B cell (primary cell): ENCODE measurements around the gene TTC38. TPM values are rescaled to one million over a fixed set of nuclear protein-coding genes. Genes with fewer than 3 reads are reported as not detected.

Experiments used
- ATAC-seq: fragments of 200-7000 bp; cut with Tn5 transposase; one replicate; pipeline ENCODE4 v1.10.0; 2021; ENCODE audit warnings: low read depth, mild to moderate bottlenecking, moderate number of reproducible peaks, moderate library complexity
- CTCF ChIA-PET: fragments of 350-600 bp; sonication (Branson Sonifier 250); formaldehyde crosslinking; loops from one replicate; lab custom pipeline; 2021; ENCODE audit warnings: antibody characterized with exemption, inconsistent platforms; lab: Charles Lee
- POLR2A ChIA-PET: fragments of 350-600 bp; sonication (Branson Sonifier 250); formaldehyde crosslinking; loops from one replicate; lab custom pipeline; 2021; ENCODE audit warnings: antibody characterized with exemption; lab: Charles Lee
- DNase-seq: peaks from one replicate; pipeline ENCODE4 v3.0.0; 2013
- H2AFZ ChIP-seq: 2 replicates; pipeline ENCODE4 v1.6.1; 2012; ENCODE audit warnings: mild to moderate bottlenecking, low read depth, low read length; ENCODE audit not compliant: insufficient read depth, poor library complexity, severe bottlenecking
- H3K27ac ChIP-seq, 2 donors: 1 replicate in 1 of 2; 2 replicates in 1 of 2; pipeline ENCODE4 v1.5.1; 2012 to 2013; ENCODE audit warnings: low read length in 2 of 2, mild to moderate bottlenecking in 2 of 2, moderate library complexity in 1 of 2
- H3K27me3 ChIP-seq, 4 experiments: fragments of 200-600 bp in 1 of 4; sonication (generic) in 1 of 4; replicated peaks in 1 of 4; 1 replicate in 2 of 4; 2 replicates in 2 of 4; pipeline versions ENCODE4 v1.6.1 to v1.7.0; 2013 to 2016; ENCODE audit warnings: low read length in 3 of 4, mild to moderate bottlenecking in 2 of 4, mixed read lengths in 1 of 4, moderate library complexity in 1 of 4; ENCODE audit not compliant: insufficient read depth in 4 of 4, control insufficient read depth in 3 of 4; ENCODE audit errors: control extremely low read depth in 1 of 4
- H3K36me3 ChIP-seq, 2 experiments: replicated peaks in 1 of 2; 1 replicate in 1 of 2; 2 replicates in 1 of 2; pipeline versions ENCODE4 v1.6.1 to v1.7.1; 2013; ENCODE audit warnings: low read length in 1 of 2; ENCODE audit not compliant: insufficient read depth in 2 of 2, control insufficient read depth in 1 of 2; ENCODE audit errors: control extremely low read depth in 1 of 2, extremely low read depth in 1 of 2
- H3K4me1 ChIP-seq, 2 donors: fragments of 200-600 bp in 1 of 2; sonication (generic) in 1 of 2; 1 replicate in 1 of 2; 2 replicates in 1 of 2; pipeline versions ENCODE4 v1.5.1 to v1.6.1; 2013 to 2017; ENCODE audit warnings: low read length in 2 of 2; ENCODE audit not compliant: control insufficient read depth in 2 of 2, insufficient read depth in 2 of 2
- H3K4me2 ChIP-seq: replicated peaks from 2 replicates; pipeline ENCODE3; 2012; ENCODE audit warnings: mild to moderate bottlenecking, low read depth, low read length; ENCODE audit not compliant: poor library complexity, severe bottlenecking
- H3K4me3 ChIP-seq, 5 experiments: fragments of 200-600 bp in 1 of 5; sonication (generic) in 1 of 5; 1 replicate in 3 of 5; 2 replicates in 2 of 5; pipeline versions ENCODE4 v1.5.1 to v1.7.0; 2011 to 2016; ENCODE audit warnings: low read length in 4 of 5, mild to moderate bottlenecking in 4 of 5, low read depth in 2 of 5, control low read depth in 1 of 5, moderate library complexity in 1 of 5; ENCODE audit not compliant: insufficient read depth in 1 of 5; ENCODE audit errors: control extremely low read depth in 1 of 5, extremely low read depth in 1 of 5
- H3K79me2 ChIP-seq: fragments of 200-600 bp; sonication (generic); one replicate; pipeline ENCODE4 v1.6.0; 2016; ENCODE audit warnings: low read length; ENCODE audit not compliant: control insufficient read depth, insufficient read depth
- H3K9ac ChIP-seq: fragments of 200-600 bp; sonication (generic); 2 replicates; pipeline ENCODE4 v1.6.1; 2017; ENCODE audit warnings: mild to moderate bottlenecking, low read length, moderate library complexity
- H3K9me3 ChIP-seq, 3 donors: one replicate each; pipeline versions ENCODE4 v1.6.1 to v1.7.1; 2013; ENCODE audit warnings: low read length in 2 of 3; ENCODE audit not compliant: control insufficient read depth in 2 of 3, insufficient read depth in 1 of 3; ENCODE audit errors: control extremely low read depth in 1 of 3
- H4K20me1 ChIP-seq: 2 replicates; pipeline ENCODE4 v1.6.0; 2012; ENCODE audit warnings: mild to moderate bottlenecking, low read length; ENCODE audit not compliant: insufficient read depth, control insufficient read depth, poor library complexity, severe bottlenecking
- H3K27ac Mint-ChIP-seq: one replicate; pipeline ENCODE4 v1.8.0; 2021; ENCODE audit warnings: mixed read lengths
- H3K27me3 Mint-ChIP-seq: one replicate; pipeline ENCODE4 v1.8.0; 2021; ENCODE audit warnings: mixed read lengths
- H3K4me1 Mint-ChIP-seq: one replicate; pipeline ENCODE4 v1.8.0; 2021; ENCODE audit warnings: mixed read lengths
- H3K4me3 Mint-ChIP-seq: one replicate; pipeline ENCODE4 v1.8.0; 2021; ENCODE audit warnings: mixed read lengths
- H3K9me3 Mint-ChIP-seq: one replicate; pipeline ENCODE4 v1.8.0; 2022; ENCODE audit warnings: mixed read lengths; ENCODE audit not compliant: insufficient read depth
- EZH2 ChIP-seq: IDR thresholded peaks from 2 replicates; pipeline ENCODE4 v1.6.1; 2012; ENCODE audit warnings: borderline replicate concordance, low read depth, mild to moderate bottlenecking, moderate library complexity, low read length; ENCODE audit not compliant: insufficient read depth, poor library complexity, severe bottlenecking
- WGBS: methylation state at CpG from one replicate; pipeline ENCODE4 v1.1.5; 2013; ENCODE audit warnings: missing lambda C conversion rate; ENCODE audit not compliant: insufficient coverage; 5-methylcytosine and 5-hydroxymethylcytosine counted together
- intact Hi-C: fragments of 100-400 bp; cut with micrococcal nuclease; formaldehyde crosslinking; loops from one replicate; pipeline ENCODE4 v1.10.0; 2022
- polyA plus RNA-seq: library from polyadenylated mRNA; depleted of rRNA; stranded (reverse); fragments of >200 nt; gene quantifications from 2 replicates; pipeline ENCODE4 v1.2.3, GENCODE V29; 2012
- total RNA-seq, 2 donors: library from RNA; stranded (reverse); fragments of 120-200 nt in 1 of 2; gene quantifications; 1 replicate in 1 of 2; 2 replicates in 1 of 2; pipeline versions ENCODE4 v1.2.3 to v1.2.4, GENCODE V29; 2013 to 2022
- TF ChIP-seq, protein P1 (sequence below): fragments of 200-600 bp; IDR thresholded peaks from one replicate; pipeline ENCODE4 v1.8.0; 2022; ENCODE audit warnings: antibody characterized with exemption, mild to moderate bottlenecking

TTC38 gene
- total and polyA plus RNA-seq, 2 donors (not counting 1 experiment from before 2014, with no cell fraction given), result 10.8 to 13.3 TPM

GRCh38 chr22:46259374-46259773 is 8.4 kb upstream of the TTC38 start:
- 14% methylated on average over 1 of the region's 12 CpGs for WGBS
- Histone ChIP-seq H3K4me2 (no peak overlapping the region), H3K9me3 (peaks cover 0 to 11% (median 0%) of the 10 kb centered on the region in 3 donors), H3K9ac (no peak overlapping the region), H3K27me3 (peaks cover 0 to 34% (median 25%) of the 10 kb centered on the region in 4 experiments), H3K4me1 (peaks cover 0 to 3% of the 10 kb centered on the region in 2 donors), H4K20me1 (no peaks in the 10 kb centered on the region), H3K4me3 (no peak overlapping the region), H3K79me2 (no peaks in the 10 kb centered on the region), H2AFZ (no peak overlapping the region), H3K36me3 (no peaks in the 10 kb centered on the region), H3K27ac (no peak overlapping the region)
- H3K27ac Mint-ChIP-seq, result no peak overlapping the region
- POLR2A ChIA-PET, result no interaction called here
- no peaks in the 10 kb centered on the region for H3K9me3 Mint-ChIP-seq
- H3K4me3 Mint-ChIP-seq, result no peak overlapping the region
- TF ChIP-seq EZH2, result no peak
- TF ChIP-seq, protein P1, sequence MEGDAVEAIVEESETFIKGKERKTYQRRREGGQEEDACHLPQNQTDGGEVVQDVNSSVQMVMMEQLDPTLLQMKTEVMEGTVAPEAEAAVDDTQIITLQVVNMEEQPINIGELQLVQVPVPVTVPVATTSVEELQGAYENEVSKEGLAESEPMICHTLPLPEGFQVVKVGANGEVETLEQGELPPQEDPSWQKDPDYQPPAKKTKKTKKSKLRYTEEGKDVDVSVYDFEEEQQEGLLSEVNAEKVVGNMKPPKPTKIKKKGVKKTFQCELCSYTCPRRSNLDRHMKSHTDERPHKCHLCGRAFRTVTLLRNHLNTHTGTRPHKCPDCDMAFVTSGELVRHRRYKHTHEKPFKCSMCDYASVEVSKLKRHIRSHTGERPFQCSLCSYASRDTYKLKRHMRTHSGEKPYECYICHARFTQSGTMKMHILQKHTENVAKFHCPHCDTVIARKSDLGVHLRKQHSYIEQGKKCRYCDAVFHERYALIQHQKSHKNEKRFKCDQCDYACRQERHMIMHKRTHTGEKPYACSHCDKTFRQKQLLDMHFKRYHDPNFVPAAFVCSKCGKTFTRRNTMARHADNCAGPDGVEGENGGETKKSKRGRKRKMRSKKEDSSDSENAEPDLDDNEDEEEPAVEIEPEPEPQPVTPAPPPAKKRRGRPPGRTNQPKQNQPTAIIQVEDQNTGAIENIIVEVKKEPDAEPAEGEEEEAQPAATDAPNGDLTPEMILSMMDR, result no peak
- no peak for ATAC-seq
- DNase-seq, result no peak
- H3K27me3 Mint-ChIP-seq, result peaks cover 54% of the 10 kb centered on the region
- H3K4me1 Mint-ChIP-seq, result peaks cover 6% of the 10 kb centered on the region
- CTCF ChIA-PET, result no interaction called here
- intact Hi-C loops, result no loop called here

GRCh38 chr22:46260038-46260437 is 7.8 kb upstream of the TTC38 start:
- WGBS, result 87% methylated on average over 6 of the region's 6 CpGs

More at GRCh38 chr22:46260038-46260437, 7.8 kb upstream of the TTC38 start:
- peaks cover 6% of the 10 kb centered on the region for H3K4me1 Mint-ChIP-seq
- Histone ChIP-seq H3K27me3 (peaks cover 0 to 37% (median 25%) of the 10 kb centered on the region in 4 experiments), H3K4me3 (no peak overlapping the region), H3K9me3 (peaks cover 0 to 10% (median 0%) of the 10 kb centered on the region in 3 donors), H3K4me2 (no peak overlapping the region), H3K9ac (no peak overlapping the region), H4K20me1 (no peaks in the 10 kb centered on the region), H3K36me3 (no peaks in the 10 kb centered on the region), H3K27ac (no peak overlapping the region), H3K79me2 (no peaks in the 10 kb centered on the region), H3K4me1 (peaks cover 0 to 3% of the 10 kb centered on the region in 2 donors), H2AFZ (no peak overlapping the region)
- CTCF ChIA-PET, result no interaction called here
- DNase-seq (no peak), ATAC-seq (no peak)
- peaks cover 56% of the 10 kb centered on the region for H3K27me3 Mint-ChIP-seq
- no peak overlapping the region for H3K4me3 Mint-ChIP-seq
- no peak for TF ChIP-seq EZH2
- TF ChIP-seq, protein P1, result no peak
- POLR2A ChIA-PET, result no interaction called here
- H3K27ac Mint-ChIP-seq, result no peak overlapping the region
- intact Hi-C loops, result no loop called here
- no peaks in the 10 kb centered on the region for H3K9me3 Mint-ChIP-seq
